ENCODE results near the gene SETD1B.

The SETD1B gene

GRCh38 chr12:121813951-121814350, 10.1 kb downstream of the SETD1B start:
- H3K4me3 ChIP-seq (ENCODE audit: control insufficient read depth, low read depth, low read length) = no peak overlapping the region
- no peak for TF ChIP-seq CTCF (IDR thresholded peaks at IDR 0.05; ENCODE audit: control insufficient read depth, insufficient read depth, low read depth, low read length, missing control alignments)
- DNase-seq (ENCODE audit: low read depth) = no peak

GRCh38 chr12:121814429-121815119, 10.8 kb downstream of the SETD1B start:
- no peak overlapping the region for H3K4me3 ChIP-seq (ENCODE audit: control insufficient read depth, low read depth, low read length)
- DNase-seq (ENCODE audit: low read depth) = no peak
- no peak for TF ChIP-seq CTCF (IDR thresholded peaks at IDR 0.05; ENCODE audit: control insufficient read depth, insufficient read depth, low read depth, low read length, missing control alignments)

GRCh38 chr12:121815263-121815662, 11.5 kb downstream of the SETD1B start:
- TF ChIP-seq CTCF (IDR thresholded peaks at IDR 0.05; ENCODE audit: control insufficient read depth, insufficient read depth, low read depth, low read length, missing control alignments) = no peak
- no peak for DNase-seq (ENCODE audit: low read depth)

GRCh38 chr12:121816925-121817647, 13.3 kb downstream of the SETD1B start:
- no peak for DNase-seq (ENCODE audit: low read depth)
- TF ChIP-seq CTCF (IDR thresholded peaks at IDR 0.05; ENCODE audit: control insufficient read depth, insufficient read depth, low read depth, low read length, missing control alignments) = no peak
- H3K4me3 ChIP-seq (ENCODE audit: control insufficient read depth, low read depth, low read length) = no peak overlapping the region

More at GRCh38 chr12:121815263-121815662, 11.5 kb downstream of the SETD1B start:
- H3K4me3 ChIP-seq (ENCODE audit: control insufficient read depth, low read depth, low read length) = no peak overlapping the region

- DNase-seq (ENCODE audit: low read depth) = no peak
- no peak for TF ChIP-seq CTCF (IDR thresholded peaks at IDR 0.05; ENCODE audit: control insufficient read depth, insufficient read depth, low read depth, low read length, missing control alignments)
- H3K4me3 ChIP-seq (ENCODE audit: control insufficient read depth, low read depth, low read length) = no peak overlapping the region
Measured at GRCh38 chr12:121817648-121818043, 13.8 kb downstream of the SETD1B start.

- no peak for TF ChIP-seq CTCF (IDR thresholded peaks at IDR 0.05; ENCODE audit: control insufficient read depth, insufficient read depth, low read depth, low read length, missing control alignments)
- no peak for DNase-seq (ENCODE audit: low read depth)
- no peak overlapping the region for H3K4me3 ChIP-seq (ENCODE audit: control insufficient read depth, low read depth, low read length)
Measured at GRCh38 chr12:121819212-121819949, 15.6 kb downstream of the SETD1B start.
